ENCODE data around the gene FAT1.

DNA sequence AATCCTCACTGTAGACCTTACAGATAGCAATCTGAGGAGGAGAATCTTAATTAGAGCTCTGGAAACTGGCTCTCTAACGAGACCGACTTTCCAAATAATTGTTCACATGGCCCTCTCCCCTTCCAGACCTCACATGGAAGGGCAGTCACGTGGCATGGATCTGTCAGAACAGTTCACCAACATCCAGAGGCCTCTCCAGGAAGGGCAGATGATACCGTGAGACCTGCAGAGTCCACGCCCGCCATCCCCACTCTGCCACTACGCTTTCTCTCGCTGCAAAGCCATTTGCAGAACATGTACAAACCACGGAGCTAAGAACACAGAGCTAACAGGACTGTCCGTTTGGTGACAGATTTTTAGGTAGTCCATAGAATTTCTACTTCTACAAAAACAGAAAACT is 20.7 kb downstream of the FAT1 start:
- no peak for TF ChIP-seq ZNF660 (tag by site-specific recombination; IDR thresholded peaks at IDR 0.05)
- no peak for TF ChIP-seq ZNF624 (tag by site-specific recombination; IDR thresholded peaks at IDR 0.05)
- no peak for TF ChIP-seq YY1 (tag by site-specific recombination; IDR thresholded peaks at IDR 0.05)
- no peak for TF ChIP-seq HOXA7 (CRISPR knock-in tag; IDR thresholded peaks at IDR 0.05; ENCODE audit: borderline replicate concordance)
- TF ChIP-seq SETDB1 (IDR thresholded peaks at IDR 0.05; ENCODE audit: insufficient read length, low read length) = no peak
- TF ChIP-seq ZNF391 (tag by site-specific recombination; IDR thresholded peaks at IDR 0.05; ENCODE audit: borderline replicate concordance, low read depth) = no peak
